T-helper 1 cell treated with Interleukin-12 subunit alpha and Interleukin-12 subunit beta and Interleukin-4 antibody, amounts not matched to agents 30 ng/mL and 1 ng/mL, for 36 hours (primary cell): ENCODE data around the gene AP1S2. TPM values are rescaled to one million over a fixed set of nuclear protein-coding genes. Genes with fewer than 3 reads are reported as not detected.
"Not testable (repeated sequence)": the region's sequence is repeated elsewhere in the genome, so short reads cannot be mapped to it uniquely, and the experiment has no call there.

Source experiments
- intact Hi-C: fragments of 100-400 bp; cut with micrococcal nuclease; formaldehyde crosslinking; loops from one replicate; pipeline ENCODE4 v1.15.1; 2024
- total RNA-seq: library from RNA; stranded (reverse); gene quantifications from 2 replicates; pipeline ENCODE4 v1.2.3, GENCODE V29; 2022

The AP1S2 gene
- 20.3 and 21.0 TPM in 2 replicates for total RNA-seq

DNA sequence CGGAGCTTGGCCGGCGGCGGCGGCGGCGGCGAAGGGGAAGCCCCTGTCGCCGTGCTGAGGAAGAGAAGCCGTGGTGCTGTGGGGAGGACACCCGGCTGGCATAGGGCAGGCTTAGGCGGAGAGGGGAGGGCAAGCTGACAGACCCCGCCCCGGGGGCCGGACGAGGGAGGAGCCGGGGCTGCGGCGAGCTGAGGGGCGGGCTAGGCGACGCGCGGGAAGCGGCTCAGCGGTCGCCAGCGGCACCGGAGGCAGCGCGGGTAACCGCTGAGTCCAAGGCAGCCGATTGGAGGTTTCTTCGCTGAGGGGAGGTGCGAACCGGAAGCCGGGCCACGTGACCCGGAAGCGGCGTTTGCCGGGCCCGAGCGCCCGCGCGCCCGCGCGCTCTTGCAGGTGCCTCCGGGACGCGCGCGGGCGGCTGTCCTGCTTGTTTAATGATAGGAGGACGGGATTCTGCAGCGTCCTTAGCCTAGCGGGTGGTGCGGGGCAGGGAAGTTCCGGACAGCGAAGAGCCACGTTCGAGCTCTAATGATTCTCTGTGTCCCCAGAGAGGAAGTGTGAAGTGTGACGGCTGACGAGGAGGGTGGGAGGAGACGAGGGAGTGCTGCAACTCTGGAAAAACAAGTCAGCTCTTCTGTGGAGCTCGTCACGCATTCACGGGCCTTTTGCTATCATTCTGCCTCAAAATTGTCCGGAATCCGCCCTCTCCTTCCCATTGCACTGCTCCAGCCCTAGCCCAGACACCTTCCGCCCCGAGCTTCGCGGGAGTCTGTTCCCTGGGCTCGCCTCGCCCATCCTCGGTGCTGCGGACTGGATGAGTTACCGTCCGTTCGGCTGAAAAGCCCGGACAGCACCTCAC, at the start of gene AP1S2:
TSS of gene AP1S2 (minus strand) at position 102 of the 856 bp plus-strand sequence. CDS start 2,289 bp downstream, outside the sequence.
- intact Hi-C loops, result loop anchor here (1.0 to 10.0 kb wide), 17 partner anchors 39 to 1882 kb away; partner anchors contain the start of genes CA5B, FANCB, GRPR and MOSPD2

DNA sequence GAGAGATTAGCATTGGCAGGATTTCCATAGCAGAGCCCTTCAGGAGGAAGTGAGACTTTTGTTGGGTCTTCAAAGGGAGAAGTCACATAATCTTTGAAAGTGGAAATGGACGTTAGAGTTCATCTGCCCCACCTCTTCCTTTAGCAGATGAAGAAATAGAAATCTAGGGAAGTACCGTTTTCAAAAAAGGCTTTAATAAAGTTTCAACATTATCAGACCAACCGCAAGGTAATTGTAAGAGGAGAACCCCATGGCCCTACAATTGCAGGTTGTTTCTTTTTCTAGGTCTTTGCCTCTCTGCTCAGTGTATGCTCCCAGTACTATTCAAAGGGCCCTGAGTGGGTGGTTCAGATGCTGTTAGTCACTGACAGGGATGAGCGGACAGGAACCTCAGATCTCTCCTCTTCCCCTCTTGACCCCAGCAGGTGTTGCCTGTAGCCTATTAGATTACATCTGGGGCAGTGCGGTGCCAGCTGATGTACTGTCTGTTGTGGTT, 48.6 kb upstream of the AP1S2 start:
- intact Hi-C loops, result no loop called here

DNA sequence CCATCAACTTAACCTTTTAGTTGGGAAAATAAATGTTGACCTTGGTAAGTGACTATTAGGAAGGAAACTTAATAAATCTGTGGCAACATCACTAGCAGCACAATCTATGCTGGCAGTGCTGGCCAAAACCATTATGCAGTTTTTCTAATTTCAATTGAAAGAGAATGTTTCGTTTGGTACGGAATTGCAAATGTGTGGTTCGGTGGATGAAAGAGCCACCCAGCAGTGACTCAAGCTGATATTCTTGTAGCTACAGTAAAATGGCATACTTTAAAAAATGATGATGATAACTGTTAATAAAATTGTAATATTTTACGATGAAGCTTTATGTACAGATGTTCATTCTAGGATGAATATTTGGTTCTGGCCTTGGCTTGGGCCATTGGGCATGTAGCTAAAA, 40.7 kb upstream of the AP1S2 start:
- intact Hi-C loops, result no loop called here

DNA sequence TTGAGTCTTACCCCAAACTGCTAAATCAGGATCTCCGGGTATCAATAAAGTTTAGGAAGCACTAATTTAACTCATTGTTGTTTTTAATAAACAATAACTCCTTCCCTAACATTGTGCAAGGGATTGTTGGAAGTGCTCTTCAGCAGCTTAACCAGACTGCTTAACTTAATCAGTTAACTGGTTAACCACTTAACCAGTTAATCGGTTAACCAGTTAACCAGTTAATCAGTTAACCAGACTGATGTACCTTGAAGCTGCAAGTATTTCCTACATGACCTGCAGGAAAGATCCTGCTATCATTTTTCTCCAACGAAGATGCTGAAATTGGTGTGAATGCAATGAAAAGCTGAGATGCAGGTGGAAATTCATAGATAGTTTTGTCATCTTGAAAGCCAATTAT, 40.1 kb upstream of the AP1S2 start:
- intact Hi-C loops, result no loop called here

DNA sequence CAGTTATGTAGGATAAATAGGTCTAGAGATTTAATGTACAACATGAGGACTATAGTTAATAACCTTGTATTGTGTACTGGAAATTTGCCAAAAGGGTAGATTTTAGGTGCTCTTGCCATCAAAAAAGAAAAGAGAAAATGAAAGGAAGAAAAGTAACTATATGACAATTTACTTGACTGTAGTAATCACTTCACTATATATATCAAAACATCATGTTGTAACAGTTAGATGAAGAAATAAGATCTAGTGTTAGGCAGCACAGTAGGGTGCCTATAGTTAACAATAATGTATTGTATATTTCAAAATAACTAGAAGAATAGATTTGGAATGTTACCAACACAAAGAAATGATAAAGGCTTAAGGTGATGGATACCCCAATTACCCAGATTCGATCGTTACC, 35.9 kb upstream of the AP1S2 start:
- intact Hi-C loops, result no loop called here

DNA sequence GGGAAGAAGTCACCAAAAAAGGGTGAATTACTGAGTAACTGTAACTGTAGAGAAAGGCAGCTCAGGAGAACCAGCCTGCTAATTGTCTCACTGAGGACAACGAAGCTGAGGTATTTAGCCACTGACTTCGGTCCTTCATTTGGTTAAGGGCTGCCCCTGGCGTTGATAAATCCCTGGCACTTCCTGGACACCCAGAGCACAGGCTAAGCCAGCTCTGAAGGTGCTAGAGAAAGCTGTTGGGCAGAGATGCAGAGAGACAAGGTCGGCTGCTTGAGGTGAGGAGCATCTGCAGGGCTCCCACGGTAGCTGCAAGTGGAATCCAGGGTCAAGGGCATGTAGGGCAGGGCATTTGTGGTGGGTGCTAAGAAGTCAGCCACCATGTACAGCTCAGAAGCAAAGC, 33.4 kb upstream of the AP1S2 start:
- intact Hi-C loops, result no loop called here

DNA sequence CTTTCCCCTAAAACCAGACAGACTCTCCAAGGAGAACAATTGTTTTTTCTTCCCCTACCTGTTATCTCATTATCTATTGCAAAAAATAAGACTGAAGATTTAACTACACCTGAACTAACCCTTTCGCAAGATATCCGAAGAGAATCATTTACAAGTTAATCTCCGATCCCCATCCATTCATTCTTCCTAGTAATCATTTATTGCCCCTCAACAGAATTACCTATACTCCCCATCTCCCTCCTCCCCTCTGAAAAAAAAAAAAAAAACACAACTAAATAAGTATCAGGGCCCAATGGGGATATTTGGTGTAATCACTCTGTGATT, 28.9 kb upstream of the AP1S2 start:
- intact Hi-C loops, result no loop called here

DNA sequence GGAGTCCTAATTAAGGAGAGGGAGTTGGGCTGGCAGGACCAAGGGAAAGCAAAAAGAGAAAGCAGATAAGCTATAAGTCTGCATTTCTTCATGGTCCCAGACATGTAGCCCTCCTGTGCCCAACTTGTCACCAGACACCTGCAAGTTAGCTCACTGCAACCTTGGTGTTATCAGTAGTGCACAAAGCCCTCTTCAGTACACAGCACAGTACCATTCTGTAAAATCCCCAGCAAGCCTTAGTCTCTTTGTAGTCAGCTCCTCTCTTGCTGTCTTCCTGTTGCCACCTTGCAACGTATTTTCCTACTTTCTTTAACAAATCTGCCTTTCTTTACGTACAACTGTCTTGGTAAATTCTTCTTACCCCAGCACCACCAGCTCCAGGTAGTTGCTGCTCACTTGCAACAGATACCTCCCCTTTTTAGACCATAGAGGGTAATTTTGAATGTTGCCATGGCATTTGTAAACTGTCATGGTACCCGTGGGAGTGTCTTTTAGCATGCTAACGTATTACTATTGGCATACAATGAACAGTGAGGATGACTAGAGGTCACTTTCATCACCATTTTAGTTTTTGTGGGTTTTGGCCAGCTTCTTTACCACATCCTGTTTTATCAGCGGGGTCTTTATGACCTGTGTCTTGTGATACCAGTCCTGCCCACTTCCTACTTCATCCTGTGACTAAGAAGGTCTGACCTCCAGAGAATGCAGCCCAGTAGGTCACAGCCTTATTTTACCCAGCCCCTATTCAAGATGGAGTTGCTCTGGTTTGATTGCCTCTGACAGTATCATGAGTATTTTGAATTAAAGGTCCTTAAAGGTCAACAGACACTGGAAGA, 28.3 kb upstream of the AP1S2 start:
- intact Hi-C loops, result no loop called here

DNA sequence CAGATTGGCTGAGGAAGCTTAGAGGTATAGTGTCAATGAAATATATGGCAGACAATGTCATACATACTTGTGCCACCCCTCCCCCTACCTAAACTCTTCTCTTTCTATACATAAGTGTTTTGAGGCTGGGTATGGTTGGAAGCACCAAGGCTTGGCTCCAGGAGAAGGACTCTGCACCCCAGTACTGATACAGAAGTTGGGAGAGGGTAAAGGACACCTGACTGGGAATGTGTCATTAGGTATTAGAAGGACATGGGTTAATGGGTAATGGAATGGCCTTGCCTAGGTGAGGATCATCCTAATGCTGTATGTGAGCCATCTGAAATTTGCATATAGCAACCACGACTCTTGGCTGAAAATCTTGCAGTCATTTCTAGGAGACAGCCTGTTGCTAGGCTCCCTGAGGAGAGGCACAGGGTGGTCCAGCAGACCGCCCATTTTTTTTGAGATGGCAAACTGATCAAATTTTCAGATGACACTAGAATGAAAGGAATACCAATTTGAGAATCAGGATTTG, 26.8 kb upstream of the AP1S2 start:
- intact Hi-C loops, result no loop called here

DNA sequence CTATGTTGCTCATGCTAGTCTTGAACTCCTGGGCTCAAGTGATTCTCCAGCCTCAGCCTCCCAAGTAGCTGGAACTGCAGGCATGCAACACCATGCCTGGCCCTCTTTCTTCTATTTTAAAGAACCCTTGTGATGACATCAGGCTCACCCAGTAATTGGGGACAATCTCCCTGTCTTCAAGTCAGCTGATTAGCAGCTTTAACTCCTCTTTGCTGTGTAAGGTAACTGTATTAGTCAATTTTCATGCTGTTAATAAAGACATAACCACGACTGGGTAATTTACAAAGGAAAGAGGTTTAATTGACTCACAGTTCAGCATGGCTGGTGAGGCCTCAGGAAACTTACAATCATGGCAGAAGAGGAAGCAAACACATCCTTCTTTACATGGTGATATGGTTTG, 23.3 kb upstream of the AP1S2 start:
- intact Hi-C loops, result not testable (repeated sequence)

DNA sequence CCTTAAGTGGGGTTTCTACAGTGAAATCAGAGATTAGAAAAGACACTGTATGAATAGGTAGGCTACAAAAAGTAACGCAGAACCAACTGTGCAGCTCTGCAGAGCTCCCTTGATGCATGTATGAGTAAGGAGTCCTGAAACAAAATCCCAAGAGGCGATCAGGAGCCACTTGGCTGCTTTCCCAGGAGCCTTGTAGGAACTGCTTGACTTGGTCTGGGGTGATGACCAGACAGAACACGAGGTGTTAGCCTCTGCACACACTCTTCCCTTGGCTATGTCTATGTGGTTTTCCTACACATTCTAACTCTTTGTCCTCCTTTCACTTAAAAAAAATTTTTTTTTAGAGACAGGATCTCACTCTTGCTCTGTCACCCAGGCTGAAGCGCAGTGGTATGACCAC, 22.8 kb upstream of the AP1S2 start:
- intact Hi-C loops, result no loop called here

DNA sequence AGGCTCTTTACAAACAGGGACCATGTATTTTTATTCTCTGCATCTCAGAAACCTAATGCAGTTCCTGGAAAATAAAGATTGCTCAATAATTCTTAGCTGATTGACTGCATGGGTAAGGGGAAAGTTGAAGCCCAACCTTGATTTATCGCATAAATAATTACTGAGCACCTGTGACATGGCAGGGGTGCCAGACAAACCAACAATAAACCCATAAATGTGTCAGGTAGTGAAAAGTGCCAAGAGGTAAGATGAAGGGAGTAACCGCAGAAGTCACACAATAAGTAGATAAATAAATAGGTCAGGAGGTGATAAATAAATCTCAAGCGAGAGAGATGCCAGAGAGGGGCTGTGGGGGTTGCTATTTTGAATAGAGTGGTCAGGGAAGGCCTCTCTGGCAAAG, 20.1 kb upstream of the AP1S2 start:
- intact Hi-C loops, result no loop called here

DNA sequence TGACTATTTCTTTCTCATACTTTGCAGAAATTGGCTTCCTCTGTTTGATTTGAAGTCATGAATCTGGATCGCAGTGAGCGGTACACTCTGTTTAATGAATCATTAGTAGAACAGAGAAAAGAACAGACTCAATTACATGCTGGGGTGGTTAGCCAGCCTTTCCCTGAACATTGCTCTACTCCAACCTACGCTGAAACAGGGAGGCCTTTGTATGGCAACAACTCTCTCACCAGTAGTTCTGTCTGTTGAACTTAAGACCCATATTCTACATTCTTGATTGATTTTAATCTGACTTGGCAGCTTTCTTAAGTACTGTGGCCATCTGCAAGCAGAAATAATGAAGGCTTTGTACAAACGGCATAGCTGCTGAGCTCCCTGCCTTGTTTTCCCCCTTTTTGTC, 19.0 kb upstream of the AP1S2 start:
- intact Hi-C loops, result no loop called here

DNA sequence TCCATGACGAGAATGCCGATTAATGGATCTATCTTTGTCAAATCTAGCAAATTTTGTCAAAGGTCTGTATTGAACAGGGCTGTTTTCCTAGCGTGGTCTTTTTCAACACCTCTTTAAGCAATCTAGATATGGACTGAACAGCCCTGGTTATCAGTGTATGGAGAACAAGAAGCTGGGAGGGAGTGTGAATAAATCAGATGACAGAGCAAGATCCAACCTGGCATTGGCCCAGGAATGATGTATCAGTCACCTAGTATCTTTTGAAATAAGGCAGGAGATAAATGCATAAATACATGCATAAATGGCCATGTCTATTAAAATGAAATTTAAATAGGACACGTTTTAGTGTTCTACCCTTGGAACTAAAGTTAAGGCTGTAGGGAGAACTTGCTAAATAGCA, 15.7 kb upstream of the AP1S2 start:
- intact Hi-C loops, result no loop called here

DNA sequence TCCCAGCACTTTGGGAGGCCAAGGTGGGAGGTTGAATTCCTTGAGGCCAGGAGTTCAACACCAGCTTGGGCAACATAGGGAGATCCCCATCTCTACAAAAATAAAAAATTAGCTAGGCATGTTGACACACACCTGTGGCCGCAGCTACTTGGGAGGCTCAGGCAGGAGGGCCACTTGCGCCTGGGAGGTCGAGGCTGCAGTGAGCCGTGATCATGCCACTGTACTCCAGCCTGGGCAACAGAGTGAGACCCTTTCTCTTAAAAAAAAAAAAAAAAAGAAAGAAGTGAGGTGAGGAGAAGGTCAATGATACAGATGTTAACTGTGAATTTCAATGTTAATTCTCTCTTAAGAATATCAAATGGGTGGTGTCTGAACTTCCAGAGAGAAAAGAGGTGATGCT, 15.1 kb upstream of the AP1S2 start:
- intact Hi-C loops, result no loop called here

DNA sequence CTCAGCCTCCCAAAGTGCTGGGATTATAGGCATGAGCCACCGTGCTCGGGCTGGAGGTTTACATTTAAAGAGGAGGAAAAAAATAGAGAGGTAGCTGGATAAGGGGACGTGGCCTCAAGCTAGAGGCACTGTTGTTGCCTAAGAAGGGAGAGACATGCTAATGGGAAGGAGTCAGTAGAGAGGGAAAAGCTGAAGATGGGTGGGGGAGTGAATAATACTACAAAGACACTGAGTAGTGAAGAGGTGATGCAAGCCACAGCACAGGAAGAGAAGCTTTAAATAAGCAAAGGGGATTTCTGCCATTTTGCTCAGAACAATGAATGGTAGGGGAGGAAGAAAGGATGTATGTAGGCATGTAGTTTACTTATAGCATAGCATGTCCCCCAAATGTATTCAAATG, 11.5 kb upstream of the AP1S2 start:
- intact Hi-C loops, result no loop called here

DNA sequence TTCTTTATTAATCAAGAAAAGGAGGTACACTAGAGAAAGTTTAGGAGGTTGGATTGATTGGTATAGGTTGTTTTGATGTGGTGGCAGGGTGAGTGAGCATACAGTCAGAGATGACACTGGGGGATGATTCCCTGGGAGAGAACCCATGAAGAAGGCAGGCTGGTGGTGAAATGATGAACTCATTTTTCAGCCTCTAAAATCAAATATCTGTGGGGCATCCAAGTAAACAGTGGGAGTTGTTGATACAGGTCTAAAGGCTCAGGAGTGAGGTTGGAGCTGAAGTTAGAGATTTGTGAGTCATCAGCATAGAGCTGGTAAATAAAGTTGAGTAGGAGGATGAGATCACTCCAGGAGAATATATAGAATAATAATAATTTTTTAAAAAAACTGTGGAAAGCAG, 10.0 kb upstream of the AP1S2 start:
- intact Hi-C loops, result no loop called here

DNA sequence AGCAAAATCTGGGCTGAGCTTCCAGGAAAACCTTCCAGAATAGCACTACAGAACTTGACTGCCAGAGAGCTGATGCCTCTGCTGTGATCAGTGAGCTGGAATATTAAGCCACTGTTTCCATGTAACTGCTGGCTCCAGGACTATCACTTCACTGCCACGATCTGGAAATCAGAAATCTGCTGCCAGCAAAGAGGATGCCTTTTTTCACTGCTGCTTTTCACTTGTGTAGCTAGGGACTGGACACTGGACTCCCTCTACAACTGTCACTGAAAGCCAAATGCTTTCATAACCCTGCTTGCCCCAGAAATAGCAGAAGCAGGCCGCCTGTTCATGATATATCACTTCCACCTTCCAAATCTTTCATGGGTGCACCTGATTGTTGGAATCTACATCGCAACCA, 9.4 kb upstream of the AP1S2 start:
- intact Hi-C loops, result no loop called here

DNA sequence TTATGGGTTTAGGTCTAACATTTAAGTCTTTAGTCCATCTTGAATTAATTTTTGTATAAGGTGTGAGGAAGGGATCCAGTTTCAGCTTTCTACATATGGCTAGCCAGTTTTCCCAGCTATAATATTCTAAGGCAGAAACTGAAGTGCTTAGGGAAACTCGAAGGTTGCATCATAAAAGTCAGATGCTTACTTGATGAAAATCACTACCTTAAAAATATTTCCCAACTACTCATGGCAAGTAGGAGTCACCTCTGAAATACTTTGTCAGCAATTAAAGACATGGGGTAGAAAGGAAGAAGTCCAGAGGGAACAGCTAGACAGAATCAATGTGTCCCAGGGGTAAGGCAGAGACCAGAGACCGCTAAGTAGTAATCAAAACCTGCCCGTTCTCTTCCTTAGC, 6.3 kb upstream of the AP1S2 start:
- intact Hi-C loops, result no loop called here

DNA sequence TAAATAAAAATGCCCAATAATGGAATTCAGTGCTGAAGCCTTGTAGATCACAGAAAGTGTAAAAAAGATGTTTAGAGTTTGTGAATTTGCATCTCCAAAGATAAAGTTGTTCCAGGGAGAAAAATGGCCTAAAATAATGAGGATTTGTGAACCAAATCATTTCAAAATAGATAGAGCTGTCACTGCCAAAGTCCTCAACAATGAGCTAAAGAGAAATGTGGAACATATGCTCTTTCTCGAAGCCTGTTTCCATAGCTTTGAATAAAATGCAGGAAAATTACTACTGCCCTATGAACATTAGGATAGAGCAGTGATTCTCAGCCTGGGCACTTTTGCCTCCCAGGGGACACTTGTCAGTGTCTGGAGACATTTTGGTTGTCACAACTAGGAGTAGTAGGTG, 3.4 kb upstream of the AP1S2 start:
- intact Hi-C loops, result loop anchor here (5.0 to 10.0 kb wide), 7 partner anchors 267 to 1797 kb away; partner anchors contain the start of genes FANCB, GRPR, MOSPD2 and PIR

DNA sequence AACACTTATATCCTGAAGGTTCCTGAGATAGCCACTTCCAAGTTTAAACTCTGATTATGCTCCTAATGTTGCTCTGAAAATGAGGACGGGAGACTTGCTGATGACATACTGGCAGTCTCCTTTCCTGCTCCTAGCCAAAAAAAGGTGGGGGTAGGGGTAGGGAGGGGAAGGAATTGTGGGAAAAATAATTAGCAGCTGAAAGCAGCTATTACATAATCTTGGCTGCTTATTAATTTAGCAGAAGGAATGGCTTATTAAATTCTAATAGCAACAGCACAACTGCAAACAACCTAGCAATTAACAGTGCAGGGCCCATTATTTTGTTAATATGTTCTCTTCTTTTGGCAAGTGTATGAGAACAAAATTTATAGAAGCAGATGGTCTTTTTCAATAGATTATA, 2.0 kb upstream of the AP1S2 start:
- intact Hi-C loops, result loop anchor here (5.0 to 10.0 kb wide), 7 partner anchors 268 to 1798 kb away; partner anchors contain the start of genes FANCB, GRPR, MOSPD2 and PIR

DNA sequence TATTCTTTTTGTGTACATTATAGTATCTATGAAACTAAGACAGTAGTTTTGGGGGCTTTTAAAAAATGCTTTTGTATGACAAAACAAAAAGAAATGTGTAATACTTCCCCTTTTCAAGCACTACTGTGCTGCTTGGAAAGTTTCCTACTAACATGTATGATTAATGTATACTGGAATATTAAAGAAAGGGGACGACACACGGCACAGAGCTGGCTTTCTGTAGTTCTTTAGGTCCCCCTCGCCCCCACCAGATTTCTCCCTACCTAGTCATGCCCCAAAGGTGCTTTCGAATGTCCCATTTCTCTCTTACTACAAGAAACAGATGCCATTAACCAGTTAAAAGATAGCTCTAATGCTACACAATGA, 1.6 kb upstream of the AP1S2 start:
- intact Hi-C loops, result loop anchor here (5.0 to 10.0 kb wide), 7 partner anchors 269 to 1799 kb away; partner anchors contain the start of genes FANCB, GRPR, MOSPD2 and PIR
